GM18858 (cell line): Measurements from ENCODE around the gene SYPL1.

ENCODE experiments used
- ATAC-seq: cut with Tn5 transposase; IDR thresholded peaks from one replicate; pipeline ENCODE4 v1.9.1; 2021; ENCODE audit not compliant: unreplicated experiment

SYPL1 gene

DNA sequence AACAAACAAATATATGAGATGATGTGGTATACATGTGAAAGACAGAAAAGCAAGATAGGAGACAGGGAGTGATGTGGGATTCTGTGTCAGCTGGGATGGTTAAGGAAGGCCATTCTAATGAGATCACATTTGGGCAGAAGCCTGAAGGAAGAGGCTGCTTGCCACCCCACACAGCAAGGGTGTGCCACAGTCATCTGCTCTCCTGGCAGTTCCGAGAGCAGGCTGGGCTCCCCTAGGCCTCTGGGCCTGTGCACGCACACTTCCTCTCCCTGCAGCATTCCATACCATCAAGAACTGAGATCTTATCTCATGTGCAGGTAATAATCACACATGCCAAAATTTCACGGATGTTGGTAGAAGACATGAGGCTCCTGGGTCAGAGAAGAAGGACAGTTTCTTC lies 43.1 kb downstream of the SYPL1 start:
- ATAC-seq, result no peak

GRCh38 chr7:106068538-106068961 lies 43.6 kb downstream of the SYPL1 start:
- no peak for ATAC-seq

GRCh38 chr7:106067678-106068077 lies 44.4 kb downstream of the SYPL1 start:
- no peak for ATAC-seq

GRCh38 chr7:106065575-106066500 lies 46.3 kb downstream of the SYPL1 start:
- no peak for ATAC-seq

DNA sequence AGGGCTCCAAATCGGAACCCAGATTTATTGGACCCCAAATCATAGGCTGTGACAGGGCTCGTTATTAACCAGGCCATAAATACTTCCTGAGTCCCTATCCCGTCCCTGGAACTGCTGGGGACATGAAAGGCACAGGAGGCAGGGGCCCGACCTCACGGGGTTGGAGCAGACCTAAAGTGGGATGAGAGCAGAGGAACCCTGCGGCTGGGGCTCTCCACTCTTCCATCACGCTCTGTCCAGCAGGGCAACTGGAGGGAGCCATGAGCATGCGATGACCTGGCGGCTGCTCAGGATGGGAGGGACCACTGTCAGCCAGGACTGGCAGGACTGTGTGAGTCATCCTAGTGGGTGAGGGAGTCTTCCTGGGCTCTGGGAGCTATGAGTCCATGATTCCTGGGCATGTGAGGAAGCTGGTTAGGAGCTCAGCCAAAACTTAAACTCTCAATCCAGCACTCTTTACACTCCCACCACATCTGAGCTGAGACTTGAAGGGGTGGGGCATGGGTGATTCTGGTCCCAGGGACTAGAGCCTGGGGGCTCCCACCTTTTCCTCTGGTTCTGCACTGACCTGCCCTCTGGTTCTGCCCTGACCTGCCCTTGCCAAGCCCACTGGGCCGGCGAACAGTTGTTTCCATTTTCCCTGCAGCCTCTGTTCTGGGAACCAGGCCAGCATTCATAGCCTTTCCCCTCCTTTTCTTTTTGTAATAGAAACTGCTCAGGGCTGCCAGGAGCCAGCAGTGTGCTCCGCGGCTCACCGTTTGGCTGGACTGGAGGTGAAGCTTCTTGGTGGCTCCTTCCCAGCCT lies 47.1 kb downstream of the SYPL1 start:
- ATAC-seq, result no peak

DNA sequence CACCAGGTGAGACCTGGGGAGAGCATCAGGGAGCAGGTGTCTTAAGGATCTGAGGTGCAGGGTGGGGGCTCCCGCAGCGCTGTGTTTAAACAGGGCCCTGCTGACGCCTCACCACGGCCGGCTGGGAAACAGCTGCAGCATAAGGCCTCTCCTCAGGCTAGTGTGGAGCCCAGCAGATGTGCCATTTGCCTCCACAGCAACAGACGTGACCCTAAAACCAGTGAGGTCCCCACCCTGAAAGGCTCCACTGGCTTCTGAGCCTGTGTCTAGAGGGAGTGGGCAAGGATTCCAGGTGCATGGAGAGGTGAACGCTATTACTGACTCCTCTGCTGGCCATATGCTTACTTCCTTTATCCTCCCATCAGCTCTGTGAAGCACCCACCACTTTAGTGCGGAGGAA lies 47.8 kb downstream of the SYPL1 start:
- no peak for ATAC-seq

DNA sequence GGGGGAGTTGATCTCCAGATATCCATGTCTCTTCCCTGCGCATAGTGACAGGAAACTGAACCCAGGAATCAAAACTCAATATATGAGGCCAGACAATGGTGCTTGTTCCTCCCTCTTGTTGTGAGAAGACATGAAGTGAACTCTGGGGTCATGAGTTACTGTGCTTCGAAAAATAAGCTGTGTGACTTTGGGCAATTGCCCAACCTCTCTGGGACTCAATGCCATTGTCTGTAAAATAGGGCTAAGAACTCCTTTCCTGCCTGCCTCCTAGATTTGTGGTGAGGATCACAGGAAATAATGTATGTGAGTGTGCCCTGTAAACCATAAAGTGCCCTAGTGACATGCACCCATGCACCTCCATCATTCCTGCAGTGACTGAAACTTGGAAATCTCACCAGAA lies 48.4 kb downstream of the SYPL1 start:
- no peak for ATAC-seq

- no peak for ATAC-seq
Observed at GRCh38 chr7:106063024-106063423, 49.1 kb downstream of the SYPL1 start.

- no peak for ATAC-seq
Observed at GRCh38 chr7:106062521-106062931, 49.6 kb downstream of the SYPL1 start.

DNA sequence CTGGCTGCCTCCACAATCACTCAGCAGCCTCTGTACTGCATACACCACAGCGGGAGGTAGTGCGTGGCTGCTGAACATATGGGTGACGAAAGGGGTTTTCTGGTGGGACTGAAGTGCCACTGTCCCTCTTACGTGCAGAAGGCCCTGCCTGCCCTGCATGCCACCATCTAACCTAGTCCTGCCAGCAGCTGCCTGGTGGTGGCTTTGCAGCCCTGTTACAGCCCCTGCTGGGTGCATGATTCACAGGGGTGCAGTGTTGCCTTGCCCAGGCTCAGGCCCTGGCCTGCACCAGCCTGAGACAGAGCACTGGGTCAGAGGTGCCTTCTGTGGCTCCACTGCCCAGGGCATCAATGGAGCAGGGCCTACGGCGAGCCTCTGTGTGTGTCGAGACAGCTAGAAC lies 50.1 kb downstream of the SYPL1 start:
- ATAC-seq, result no peak

- ATAC-seq, result peak; percentile 26
Observed at GRCh38 chr7:106061301-106061979, 50.7 kb downstream of the SYPL1 start.

DNA sequence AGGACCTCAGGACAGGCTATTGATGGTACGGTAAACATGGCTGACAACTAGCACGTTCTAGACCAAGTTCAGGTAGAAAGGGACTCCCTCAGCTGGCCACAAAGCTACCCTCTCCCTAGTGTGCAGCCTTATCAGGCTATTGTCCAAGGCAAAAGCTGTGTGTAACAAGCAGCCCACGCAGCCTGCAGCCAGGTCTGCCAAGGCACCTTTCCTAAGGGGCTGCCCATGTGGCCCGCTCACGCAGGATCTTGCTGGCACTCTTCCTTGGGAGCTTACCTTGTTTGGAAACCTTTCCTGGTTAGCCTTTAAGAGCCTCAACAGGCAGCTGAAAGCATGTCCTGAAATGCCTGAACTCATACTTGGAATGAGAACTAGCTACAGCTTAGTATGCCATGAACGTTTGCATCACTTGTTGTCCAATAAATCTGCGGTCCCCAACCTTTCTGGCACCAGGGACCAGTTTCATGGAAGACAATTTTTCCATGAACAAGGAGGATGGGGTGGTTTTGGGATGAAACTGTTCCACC lies 51.7 kb downstream of the SYPL1 start:
- ATAC-seq, result no peak

DNA sequence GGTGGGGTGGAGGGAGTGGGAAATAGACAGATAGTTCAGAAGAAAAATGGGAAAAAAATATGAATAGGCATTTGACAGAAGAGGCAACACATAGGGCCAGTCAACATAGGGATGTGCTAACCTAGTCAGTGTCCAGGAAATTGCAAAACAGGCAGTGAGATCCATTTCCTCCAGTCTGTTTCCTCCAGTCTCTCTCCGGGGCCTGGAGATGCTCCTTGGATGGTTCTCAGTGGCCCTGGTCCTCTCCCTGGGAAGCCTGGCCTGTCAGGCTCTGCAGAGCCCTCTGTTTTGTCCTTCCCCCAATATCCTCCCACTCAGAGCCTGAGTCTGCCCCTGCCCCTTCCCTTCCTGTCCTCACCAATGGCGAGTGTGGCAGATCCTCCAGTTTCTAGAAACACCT lies 52.6 kb downstream of the SYPL1 start:
- no peak for ATAC-seq

DNA sequence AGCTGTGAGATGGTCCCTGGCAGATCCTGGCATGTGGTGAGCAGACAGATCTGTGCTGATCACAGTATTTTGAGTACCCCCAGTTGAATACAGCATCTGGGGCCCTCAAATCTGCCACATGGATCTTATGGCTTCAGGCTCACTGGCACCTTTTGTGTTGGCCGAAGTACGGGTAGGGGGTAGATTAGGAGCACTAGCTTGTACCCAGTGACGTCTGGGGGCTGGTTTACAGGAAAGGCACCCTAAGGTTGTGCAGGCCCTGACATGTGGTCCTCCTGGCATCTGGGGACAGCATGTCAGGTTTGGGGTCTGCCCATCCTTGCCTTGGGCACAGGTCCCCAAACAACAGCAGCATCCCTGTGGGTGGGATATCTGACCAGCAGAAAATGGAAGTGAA lies 53.2 kb downstream of the SYPL1 start:
- ATAC-seq, result no peak

DNA sequence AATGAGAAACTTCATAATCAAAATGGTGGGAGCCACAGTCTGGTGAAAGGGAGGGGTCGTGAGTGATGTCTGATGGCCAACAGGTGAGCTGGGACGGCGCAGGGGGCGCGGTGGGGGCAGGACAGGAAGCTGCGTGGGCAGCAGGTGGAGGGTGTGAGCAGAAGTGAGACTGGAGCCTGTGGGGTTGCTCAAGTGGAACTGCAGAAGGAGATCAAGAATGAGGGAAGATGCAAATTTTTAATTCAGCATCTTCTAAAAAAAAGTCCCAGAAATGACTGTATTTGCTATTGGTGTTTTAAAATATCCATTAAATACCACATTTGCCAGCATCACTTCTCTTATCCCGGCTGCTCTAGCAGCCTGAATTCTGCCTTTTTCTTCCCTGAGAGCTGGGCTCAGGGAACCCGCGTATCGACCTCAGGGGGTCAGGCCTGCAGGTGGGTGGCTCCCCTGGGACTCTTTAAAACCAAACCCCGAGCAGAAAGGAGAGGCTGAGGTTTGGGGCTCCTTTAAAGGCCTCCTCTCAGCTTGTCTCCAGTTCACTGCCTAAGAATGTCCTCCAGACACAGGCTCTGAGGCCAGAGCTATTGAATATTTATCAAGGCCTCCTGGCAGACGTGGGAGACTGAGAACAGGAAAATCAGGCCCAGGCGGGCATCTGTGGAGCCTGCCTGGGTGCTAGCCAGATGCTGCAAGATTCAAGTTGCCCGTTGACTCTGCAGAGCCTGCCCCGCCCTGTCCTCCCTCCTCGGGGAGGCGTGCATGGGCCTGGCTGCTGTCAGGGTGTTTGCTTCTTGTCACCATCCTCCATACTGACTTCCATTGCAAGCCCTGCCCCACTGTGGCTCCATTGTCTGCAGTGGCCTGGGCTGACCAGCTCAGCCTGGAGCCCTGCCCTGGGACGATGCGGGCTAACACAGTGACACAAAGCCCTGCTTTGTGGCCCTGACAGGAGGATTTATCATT lies 53.9 kb downstream of the SYPL1 start:
- ATAC-seq, result peak; percentile 45

- ATAC-seq, result no peak
Observed at GRCh38 chr7:106057204-106057961, 54.7 kb downstream of the SYPL1 start.

GRCh38 chr7:106056513-106057203 lies 55.5 kb downstream of the SYPL1 start:
- ATAC-seq, result peak; percentile 31

DNA sequence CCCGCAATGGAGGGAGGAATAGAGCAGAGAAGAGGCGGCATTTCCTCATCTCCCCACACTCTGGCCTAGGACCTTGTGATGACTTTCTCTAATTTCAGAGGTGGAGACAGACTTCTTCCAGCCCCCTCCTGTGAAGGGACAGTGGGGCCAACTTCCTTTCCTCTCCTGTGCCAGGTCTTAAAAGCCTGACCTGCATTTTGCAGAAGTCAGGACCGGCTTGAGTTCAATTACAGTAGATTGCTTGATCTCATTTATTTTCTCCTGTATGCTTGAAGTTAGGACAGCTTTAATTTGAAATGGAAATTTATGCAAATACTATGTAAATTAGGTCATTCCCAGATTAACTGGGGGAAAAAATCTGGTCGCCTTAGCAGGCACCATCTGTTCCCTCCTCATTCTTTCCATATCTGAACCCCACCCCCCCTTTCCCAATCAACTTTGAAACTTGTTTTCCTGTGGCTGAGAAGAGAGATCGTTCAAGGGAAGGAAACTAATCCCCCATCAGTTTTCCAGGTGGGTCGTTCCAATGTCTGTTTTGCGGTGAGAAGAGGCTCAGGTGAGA lies 57.1 kb downstream of the SYPL1 start:
- no peak for ATAC-seq
